Sigmoid colon (tissue), 7 donors: ENCODE data around the gene SPSB1. TPM values are rescaled to one million over a fixed set of nuclear protein-coding genes. Genes with fewer than 3 reads are reported as not detected.
"Not testable (repeated sequence)": the region's sequence is repeated elsewhere in the genome, so short reads cannot be mapped to it uniquely, and the experiment has no call there.

Experiments
- DNase-seq: peaks from one replicate; pipeline ENCODE4 v3.0.0-alpha.2; 2019
- H3K27ac ChIP-seq, 4 donors: fragments of 200-600 bp; sonication (generic); one replicate each; pipeline ENCODE4 v1.5.1; 2016 to 2019; ENCODE audit warnings: mild to moderate bottlenecking in 1 of 4
- H3K27me3 ChIP-seq, 3 donors: fragments of 200-600 bp; sonication (generic); one replicate each; pipeline ENCODE4 v1.5.1; 2019; ENCODE audit warnings: mild to moderate bottlenecking in 1 of 3
- H3K36me3 ChIP-seq, 4 donors: fragments of 200-600 bp; sonication (generic); one replicate each; pipeline ENCODE4 v1.5.1; 2016 to 2019
- H3K4me1 ChIP-seq, 4 donors: fragments of 200-600 bp; sonication (generic); one replicate each; pipeline ENCODE4 v1.5.1; 2017 to 2019
- H3K4me3 ChIP-seq, 4 donors: fragments of 200-600 bp; sonication (generic); one replicate each; pipeline ENCODE4 v1.5.1; 2017 to 2019; ENCODE audit warnings: mild to moderate bottlenecking in 2 of 4, moderate library complexity in 1 of 4
- H3K9me3 ChIP-seq, 4 donors: fragments of 200-600 bp in 3 of 4; sonication (generic) in 3 of 4; one replicate each; pipeline versions ENCODE4 v1.5.1 to v1.6.1; 2013 to 2019
- CTCF ChIP-seq, 4 experiments: fragments of 450-650 bp in 3 of 4; fragments of 200-600 bp in 1 of 4; IDR thresholded peaks; one replicate each; pipeline ENCODE4 v1.5.1; 2016 to 2019; ENCODE audit warnings: antibody characterized with exemption in 4 of 4, mild to moderate bottlenecking in 3 of 4, moderate library complexity in 2 of 4
- EP300 ChIP-seq, 4 donors: sonication (generic); formaldehyde crosslinking; IDR thresholded peaks; one replicate each; pipeline ENCODE4 v1.6.1; 2017; ENCODE audit warnings: antibody characterized with exemption in 4 of 4
- POLR2A ChIP-seq, 2 donors: fragments of 450-650 bp; IDR thresholded peaks; one replicate each; pipeline ENCODE4 v1.6.1; 2016; ENCODE audit warnings: antibody characterized with exemption in 2 of 2, mild to moderate bottlenecking in 2 of 2, moderate library complexity in 2 of 2
- POLR2AphosphoS5 ChIP-seq, 4 donors: sonication (generic); formaldehyde crosslinking; IDR thresholded peaks; one replicate each; pipeline ENCODE4 v1.6.1; 2017; ENCODE audit warnings: antibody characterized with exemption in 4 of 4
- WGBS, 2 donors: extraction: QIAGEN DNeasy Blood & Tissue Kit; methylation state at CpG; one replicate each; pipeline ENCODE4 v1.1.7; 2013; 5-methylcytosine and 5-hydroxymethylcytosine counted together
- intact Hi-C: fragments of 100-400 bp; cut with DNase I; formaldehyde crosslinking; loops from one replicate; pipeline ENCODE4 v1.15.1; 2023
- polyA plus RNA-seq, 3 donors: library from polyadenylated mRNA; stranded (reverse); fragments of 200-250 nt; gene quantifications; one replicate each; pipeline ENCODE4 v1.2.3, GENCODE V29; 2013
- total RNA-seq, 4 donors: library from RNA; depleted of rRNA; stranded (reverse); fragments of >200 nt; gene quantifications; one replicate each; pipeline ENCODE4 v1.1.0, GENCODE V29; 2016
- donor health status: healthy with polysubstance abuse.
- donor health status: Bipolar disorder and iron deficiency.
- donor health status: healthy.

SPSB1 gene
- total and polyA plus RNA-seq, 7 donors, result 17.4 to 34.3 (median 26.4) TPM

GRCh38 chr1:9382643-9383491 is 90.2 kb downstream of the SPSB1 start:
- WGBS, 2 donors, result 86 to 90% methylated on average over 20 of the region's 20 CpGs

GRCh38 chr1:9384128-9384527 is 91.4 kb downstream of the SPSB1 start:
- DNase-seq, result no peak
- WGBS, 2 donors, result 93 to 94% methylated on average over 7 of the region's 7 CpGs
- no peak for TF ChIP-seq CTCF (IDR thresholded peaks at IDR 0.05)
- TF ChIP-seq POLR2AphosphoS5 (IDR thresholded peaks at IDR 0.05), result no peak
- no peak for TF ChIP-seq EP300 (IDR thresholded peaks at IDR 0.05)
- TF ChIP-seq POLR2A (IDR thresholded peaks at IDR 0.05), result no peak
- H3K36me3 ChIP-seq, result no peaks in the 10 kb centered on the region
- H3K27me3 ChIP-seq, result no peaks in the 10 kb centered on the region
- peak overlapping the region; percentile 43 to 75 (median 70) for H3K27ac ChIP-seq
- H3K9me3 ChIP-seq, result no peaks in the 10 kb centered on the region
- intact Hi-C loops, result no loop called here
- peaks cover 0 to 73% (median 47%) of the 10 kb centered on the region in 4 donors for H3K4me1 ChIP-seq
- no peak overlapping the region for H3K4me3 ChIP-seq

More at GRCh38 chr1:9382643-9383491, 90.2 kb downstream of the SPSB1 start:
- Histone ChIP-seq H3K27me3 (no peaks in the 10 kb centered on the region), H3K9me3 (no peaks in the 10 kb centered on the region), H3K36me3 (no peaks in the 10 kb centered on the region), H3K27ac (peak overlapping the region in 2 of 4 donors; percentile 72 to 75), H3K4me1 (peaks cover 0 to 73% (median 46%) of the 10 kb centered on the region in 4 donors), H3K4me3 (no peak overlapping the region)
- DNase-seq, result no peak
- intact Hi-C loops, result no loop called here
- TF ChIP-seq POLR2AphosphoS5 (IDR thresholded peaks at IDR 0.05) (no peak), CTCF (IDR thresholded peaks at IDR 0.05) (no peak), POLR2A (IDR thresholded peaks at IDR 0.05) (no peak), EP300 (IDR thresholded peaks at IDR 0.05) (no peak)

- 45 to 64% methylated on average over 18 of the region's 18 CpGs for WGBS, 2 donors
- Histone ChIP-seq H3K36me3 (no peaks in the 10 kb centered on the region), H3K9me3 (no peaks in the 10 kb centered on the region), H3K4me1 (peaks cover 0 to 70% (median 47%) of the 10 kb centered on the region in 4 donors), H3K4me3 (no peak overlapping the region), H3K27ac (peak overlapping the region; percentile 43 to 75 (median 70)), H3K27me3 (no peaks in the 10 kb centered on the region)
- intact Hi-C loops, result no loop called here
- DNase-seq, result peak; percentile 83
- TF ChIP-seq EP300 (IDR thresholded peaks at IDR 0.05) (peak in 3 of 4 donors; percentile 7 to 80 (median 17)), CTCF (IDR thresholded peaks at IDR 0.05) (no peak), POLR2AphosphoS5 (IDR thresholded peaks at IDR 0.05) (peak in 3 of 4 donors; percentile 15 to 83 (median 78)), POLR2A (IDR thresholded peaks at IDR 0.05) (no peak)
Observed at GRCh38 chr1:9384751-9385245, 92.1 kb downstream of the SPSB1 start.

GRCh38 chr1:9385392-9385791 is 92.7 kb downstream of the SPSB1 start:
- intact Hi-C loops, H3K27me3 ChIP-seq, H3K9me3 ChIP-seq, H3K4me3 ChIP-seq, H3K36me3 ChIP-seq, DNase-seq: not testable (repeated sequence)
- Histone ChIP-seq H3K4me1 (peaks cover 0 to 70% (median 47%) of the 10 kb centered on the region in 4 donors), H3K27ac (peak overlapping the region; percentile 43 to 75 (median 70))
- 38 to 79% methylated on average over 10 of the region's 10 CpGs for WGBS, 2 donors

GRCh38 chr1:9385801-9386573 is 93.3 kb downstream of the SPSB1 start:
- WGBS, 2 donors, result 75 to 84% methylated on average over 20 of the region's 20 CpGs
- peak overlapping the region in 3 of 4 donors; percentile 69 to 75 (median 72) for H3K27ac ChIP-seq
- H3K27me3 ChIP-seq, result no peaks in the 10 kb centered on the region
- no peaks in the 10 kb centered on the region for H3K36me3 ChIP-seq
- no peak for TF ChIP-seq EP300 (IDR thresholded peaks at IDR 0.05)
- H3K9me3 ChIP-seq, result no peaks in the 10 kb centered on the region
- intact Hi-C loops, result no loop called here
- H3K4me3 ChIP-seq, result no peak overlapping the region
- DNase-seq, result no peak
- peaks cover 0 to 65% (median 47%) of the 10 kb centered on the region in 4 donors for H3K4me1 ChIP-seq
